CD4-positive, alpha-beta T cell (primary cell): Measurements from ENCODE around the gene APOL3. TPM values are rescaled to one million over a fixed set of nuclear protein-coding genes. Genes with fewer than 3 reads are reported as not detected.

Source experiments
- ATAC-seq: fragments of 200-7000 bp; cut with Tn5 transposase; one replicate; pipeline ENCODE4 v1.10.0; 2022; ENCODE audit warnings: mild to moderate bottlenecking; ENCODE audit not compliant: poor library complexity
- CTCF ChIA-PET: fragments of 350-600 bp; sonication (Branson Sonifier 250); formaldehyde crosslinking; loops from one replicate; lab custom pipeline; 2021; ENCODE audit warnings: antibody characterized with exemption, inconsistent platforms; lab: Charles Lee
- POLR2A ChIA-PET: fragments of 350-600 bp; sonication (Branson Sonifier 250); formaldehyde crosslinking; loops from one replicate; lab custom pipeline; 2021; ENCODE audit warnings: antibody characterized with exemption, inconsistent platforms; lab: Charles Lee
- DNase-seq, 14 experiments: peaks; one replicate each; pipeline ENCODE4 v3.0.0-alpha.2; 2013 to 2020; ENCODE audit warnings: mixed read lengths in 2 of 14
- H3K27ac ChIP-seq, 2 donors: one replicate each; pipeline versions ENCODE4 v1.5.1 to v1.7.0; 2013; ENCODE audit warnings: low read length in 2 of 2, low read depth in 1 of 2, mild to moderate bottlenecking in 1 of 2
- H3K27me3 ChIP-seq, 2 experiments: 1 replicate in 1 of 2; 2 replicates in 1 of 2; pipeline versions ENCODE4 v1.6.1 to v1.7.0; 2013; ENCODE audit warnings: low read length in 2 of 2, control low read depth in 1 of 2, mild to moderate bottlenecking in 1 of 2, moderate library complexity in 1 of 2; ENCODE audit not compliant: insufficient read depth in 2 of 2, control insufficient read depth in 1 of 2
- H3K36me3 ChIP-seq: one replicate; pipeline ENCODE4 v1.6.1; 2013; ENCODE audit warnings: low read length, control low read depth; ENCODE audit not compliant: insufficient read depth
- H3K4me1 ChIP-seq: one replicate; pipeline ENCODE4 v1.6.1; 2013; ENCODE audit warnings: low read length, control low read depth; ENCODE audit not compliant: insufficient read depth
- H3K4me3 ChIP-seq: one replicate; pipeline ENCODE4 v1.5.1; 2013; ENCODE audit warnings: mild to moderate bottlenecking, low read length, moderate library complexity
- H3K9me3 ChIP-seq, 2 experiments: 1 replicate in 1 of 2; 2 replicates in 1 of 2; pipeline versions ENCODE4 v1.6.1 to v1.7.0; 2013; ENCODE audit warnings: low read length in 2 of 2, mild to moderate bottlenecking in 2 of 2, control low read depth in 1 of 2, moderate library complexity in 1 of 2; ENCODE audit not compliant: control insufficient read depth in 1 of 2, insufficient read depth in 1 of 2
- H3K27ac Mint-ChIP-seq: one replicate; pipeline ENCODE4 v1.8.0; 2020; ENCODE audit warnings: mixed read lengths
- H3K27me3 Mint-ChIP-seq: one replicate; pipeline ENCODE4 v1.8.0; 2021; ENCODE audit warnings: mixed read lengths
- H3K36me3 Mint-ChIP-seq: one replicate; pipeline ENCODE4 v1.8.0; 2021; ENCODE audit warnings: low read depth, mixed read lengths
- H3K4me1 Mint-ChIP-seq: one replicate; pipeline ENCODE4 v1.8.0; 2021; ENCODE audit warnings: low read depth, mixed read lengths
- H3K4me3 Mint-ChIP-seq: one replicate; pipeline ENCODE4 v1.8.0; 2020; ENCODE audit warnings: mild to moderate bottlenecking, mixed read lengths
- H3K9me3 Mint-ChIP-seq: one replicate; pipeline ENCODE4 v1.8.0; 2020; ENCODE audit warnings: mixed read lengths
- CTCF ChIP-seq: fragments of 200-600 bp; IDR thresholded peaks from one replicate; pipeline ENCODE4 v1.8.0; 2022; ENCODE audit warnings: antibody characterized with exemption, mild to moderate bottlenecking
- intact Hi-C, 2 experiments: fragments of 100-400 bp; cut with DNase I in 1 of 2; cut with micrococcal nuclease in 1 of 2; formaldehyde crosslinking; loops; one replicate each; pipeline versions ENCODE4 v1.15.1 to v1.9.0; 2023 to 2025; cut with DNase I, micrococcal nuclease
- total RNA-seq, 174 experiments: library from RNA in 2 of 174; stranded (reverse) in 2 of 174; gene quantifications; one replicate each; pipeline ENCODE4 v1.2.3 and lab custom pipeline; 2021 to 2026

The APOL3 gene
- total RNA-seq, 2 experiments from 2014 or later: 111 to 116 TPM

- DNase-seq: no peak
- ATAC-seq: no peak
Measured at GRCh38 chr22:36135306-36135980, 25.1 kb downstream of the APOL3 start.

DNA sequence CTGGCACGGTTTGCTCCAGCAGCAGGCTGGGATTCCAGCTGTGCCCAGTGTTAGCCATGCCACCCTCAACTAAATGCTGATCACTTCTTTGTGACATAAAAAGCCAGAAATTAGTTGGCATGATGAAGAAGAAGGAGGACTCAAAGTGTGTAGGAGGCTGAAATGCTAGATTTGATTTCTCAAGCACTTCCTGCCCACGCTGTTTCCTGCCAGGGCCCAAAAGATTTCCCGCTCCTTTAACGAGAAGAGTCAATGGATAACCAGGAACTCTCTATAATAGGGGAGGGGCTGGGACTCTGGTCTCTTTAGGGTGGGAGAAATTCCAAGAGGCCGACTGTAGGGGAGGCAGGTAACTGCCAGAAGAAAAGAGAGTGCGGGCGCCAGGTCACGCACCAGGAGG, 26.4 kb downstream of the APOL3 start:
- Histone ChIP-seq H3K27me3 (no peaks in the 10 kb centered on the region), H3K4me1 (peaks cover 13% of the 10 kb centered on the region), H3K27ac (no peak overlapping the region), H3K4me3 (no peak overlapping the region), H3K9me3 (no peaks in the 10 kb centered on the region), H3K36me3 (no peaks in the 10 kb centered on the region)
- DNase-seq: no peak
- Mint-ChIP-seq H3K4me1 (peaks cover 17% of the 10 kb centered on the region), H3K36me3 (peaks cover 6% of the 10 kb centered on the region), H3K27me3 (no peaks in the 10 kb centered on the region), H3K9me3 (no peaks in the 10 kb centered on the region), H3K4me3 (no peak overlapping the region), H3K27ac (no peak overlapping the region)
- POLR2A ChIA-PET: interaction anchor here (0.8 kb wide), 1 partner anchor 46 kb away, joined by 3 read pairs; no protein-coding TSS in a partner anchor
- no peak for ATAC-seq
- no peak for TF ChIP-seq CTCF
- CTCF ChIA-PET: interaction anchor here (1.0 kb wide), 1 partner anchor 43 kb away, joined by 3 read pairs; no protein-coding TSS in a partner anchor
- intact Hi-C loops: no loop called here

More at GRCh38 chr22:36135306-36135980, 25.1 kb downstream of the APOL3 start:
- no peak overlapping the region for H3K27ac ChIP-seq
- H3K27me3 ChIP-seq: no peaks in the 10 kb centered on the region
- TF ChIP-seq CTCF: no peak
- H3K4me3 ChIP-seq: no peak overlapping the region
- Mint-ChIP-seq H3K4me3 (no peak overlapping the region), H3K27me3 (no peaks in the 10 kb centered on the region), H3K4me1 (peaks cover 17% of the 10 kb centered on the region), H3K27ac (no peak overlapping the region), H3K36me3 (peaks cover 11% of the 10 kb centered on the region), H3K9me3 (no peaks in the 10 kb centered on the region)
- intact Hi-C loops: no loop called here
- ChIA-PET POLR2A (interaction anchor here (0.6 kb wide), 1 partner anchor 288 kb away, joined by 3 read pairs; no protein-coding TSS in a partner anchor), CTCF (interaction anchor here (1.0 to 1.2 kb wide), 2 partner anchors 11 to 42 kb away, joined by 3 to 5 read pairs; no protein-coding TSS in a partner anchor)
- no peaks in the 10 kb centered on the region for H3K9me3 ChIP-seq
- peaks cover 5% of the 10 kb centered on the region for H3K36me3 ChIP-seq
- H3K4me1 ChIP-seq: peaks cover 13% of the 10 kb centered on the region

GRCh38 chr22:36131907-36132306, 28.6 kb downstream of the APOL3 start:
- ChIA-PET POLR2A (no interaction called here), CTCF (no interaction called here)
- H3K4me3 Mint-ChIP-seq: no peak overlapping the region
- Histone ChIP-seq H3K27ac (no peak overlapping the region), H3K4me1 (peaks cover 13% of the 10 kb centered on the region), H3K27me3 (no peaks in the 10 kb centered on the region), H3K4me3 (no peak overlapping the region), H3K9me3 (no peaks in the 10 kb centered on the region), H3K36me3 (no peaks in the 10 kb centered on the region)
- H3K27ac Mint-ChIP-seq: no peak overlapping the region
- peaks cover 17% of the 10 kb centered on the region for H3K4me1 Mint-ChIP-seq
- no peak for ATAC-seq
- no peak for DNase-seq
- no peaks in the 10 kb centered on the region for H3K9me3 Mint-ChIP-seq
- intact Hi-C loops: no loop called here
- no peak for TF ChIP-seq CTCF
- no peaks in the 10 kb centered on the region for H3K27me3 Mint-ChIP-seq
- H3K36me3 Mint-ChIP-seq: no peaks in the 10 kb centered on the region
